Omental fat pad (tissue), 4 donors: ENCODE data around the gene NCOA7. TPM values are rescaled to one million over a fixed set of nuclear protein-coding genes. Genes with fewer than 3 reads are reported as not detected.

Source experiments
- ATAC-seq: fragments of 150-250 bp; one replicate; pipeline ENCODE4 v1.9.1; 2016; ENCODE audit warnings: mild to moderate bottlenecking, moderate library complexity; ENCODE audit not compliant: low FRiP score
- DNase-seq: peaks from one replicate; pipeline ENCODE4 v3.0.0-alpha.2; 2019; ENCODE audit warnings: low spot score
- total RNA-seq, 4 donors: library from RNA; depleted of rRNA; stranded (reverse); fragments of >200 nt; gene quantifications; one replicate each; pipeline ENCODE4 v1.1.0, GENCODE V29; 2016
- TF ChIP-seq, protein P1 (sequence below), 3 donors: fragments of 450-650 bp; IDR thresholded peaks; one replicate each; pipeline ENCODE4 v1.5.1; 2016 to 2017; ENCODE audit warnings: antibody characterized with exemption in 3 of 3, mild to moderate bottlenecking in 3 of 3, moderate library complexity in 2 of 3

The NCOA7 gene
- total RNA-seq, 4 donors from 2014 or later, result 35.3 to 137 (median 53.1) TPM

GRCh38 chr6:125952764-125953501 is 162.2 kb downstream of the NCOA7 start:
- TF ChIP-seq, protein P1, sequence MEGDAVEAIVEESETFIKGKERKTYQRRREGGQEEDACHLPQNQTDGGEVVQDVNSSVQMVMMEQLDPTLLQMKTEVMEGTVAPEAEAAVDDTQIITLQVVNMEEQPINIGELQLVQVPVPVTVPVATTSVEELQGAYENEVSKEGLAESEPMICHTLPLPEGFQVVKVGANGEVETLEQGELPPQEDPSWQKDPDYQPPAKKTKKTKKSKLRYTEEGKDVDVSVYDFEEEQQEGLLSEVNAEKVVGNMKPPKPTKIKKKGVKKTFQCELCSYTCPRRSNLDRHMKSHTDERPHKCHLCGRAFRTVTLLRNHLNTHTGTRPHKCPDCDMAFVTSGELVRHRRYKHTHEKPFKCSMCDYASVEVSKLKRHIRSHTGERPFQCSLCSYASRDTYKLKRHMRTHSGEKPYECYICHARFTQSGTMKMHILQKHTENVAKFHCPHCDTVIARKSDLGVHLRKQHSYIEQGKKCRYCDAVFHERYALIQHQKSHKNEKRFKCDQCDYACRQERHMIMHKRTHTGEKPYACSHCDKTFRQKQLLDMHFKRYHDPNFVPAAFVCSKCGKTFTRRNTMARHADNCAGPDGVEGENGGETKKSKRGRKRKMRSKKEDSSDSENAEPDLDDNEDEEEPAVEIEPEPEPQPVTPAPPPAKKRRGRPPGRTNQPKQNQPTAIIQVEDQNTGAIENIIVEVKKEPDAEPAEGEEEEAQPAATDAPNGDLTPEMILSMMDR (IDR thresholded peaks at IDR 0.05), result no peak
- no peak for ATAC-seq
- no peak for DNase-seq

- DNase-seq (no peak), ATAC-seq (no peak)
- TF ChIP-seq, protein P1 (IDR thresholded peaks at IDR 0.05), result no peak
These were observed 162.7 kb downstream of the NCOA7 start for GRCh38 chr6:125953502-125953875.

GRCh38 chr6:125954735-125955339 is 164.1 kb downstream of the NCOA7 start:
- TF ChIP-seq, protein P1 (IDR thresholded peaks at IDR 0.05), result no peak
- no peak for ATAC-seq
- DNase-seq, result no peak

DNA sequence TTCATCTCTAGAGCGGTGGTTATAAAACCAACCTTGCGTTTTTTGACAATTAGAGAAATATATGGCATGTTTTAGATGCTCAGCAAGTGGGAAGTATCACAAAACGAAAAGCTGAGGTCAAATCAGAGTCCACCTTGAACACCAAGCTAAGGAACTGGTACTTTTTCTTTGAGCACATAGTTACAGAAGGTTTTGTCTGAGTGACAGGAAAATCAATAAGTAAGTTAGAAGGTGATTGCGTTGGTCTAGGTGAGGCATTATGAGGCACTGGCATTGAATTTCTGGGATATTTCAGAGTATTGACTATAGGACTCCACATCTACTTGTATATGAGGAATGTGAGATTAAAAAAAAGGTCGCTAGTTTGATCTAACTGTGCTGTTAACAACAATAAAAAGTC is 165.2 kb downstream of the NCOA7 start:
- ATAC-seq (no peak), DNase-seq (no peak)
- TF ChIP-seq, protein P1 (IDR thresholded peaks at IDR 0.05), result no peak

DNA sequence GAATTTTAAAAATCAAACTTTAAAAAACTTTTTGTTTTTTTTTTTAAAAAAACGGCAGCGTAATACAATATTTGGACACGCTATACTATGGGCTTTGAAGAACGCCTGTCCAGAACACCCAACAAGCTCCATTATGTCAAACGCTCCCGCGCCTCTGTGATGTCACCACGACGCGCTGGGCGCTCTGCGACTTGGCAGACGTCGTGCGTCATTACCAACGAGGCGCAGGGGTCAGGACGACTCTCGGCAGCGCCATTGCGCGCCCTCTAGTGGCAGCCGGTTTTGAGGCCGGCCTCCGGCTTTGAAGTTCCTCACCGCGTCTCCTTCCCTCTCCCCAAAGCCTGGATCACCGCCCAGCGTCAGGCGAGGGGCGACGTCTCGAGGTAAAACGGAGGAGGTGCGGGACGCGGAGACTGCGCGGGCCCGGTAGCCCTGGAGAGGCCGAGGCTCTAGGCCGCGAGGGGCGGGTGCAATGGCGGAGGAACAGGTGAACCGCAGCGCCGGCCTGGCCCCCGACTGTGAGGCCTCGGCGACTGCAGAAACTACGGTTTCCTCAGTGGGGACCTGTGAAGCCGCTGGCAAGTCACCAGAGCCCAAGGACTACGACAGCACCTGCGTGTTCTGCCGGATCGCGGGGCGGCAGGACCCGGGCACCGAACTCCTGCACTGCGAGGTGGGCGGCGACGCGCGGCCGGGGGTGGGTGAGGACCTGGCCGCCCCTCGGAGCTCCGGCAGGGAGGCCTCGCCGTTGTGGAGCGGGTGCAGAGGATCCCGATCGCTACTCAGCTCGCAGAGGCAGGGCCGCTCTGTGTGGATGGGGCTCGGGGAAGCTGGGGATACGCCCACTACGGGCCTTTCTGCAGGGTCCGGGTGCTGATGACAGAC is 166.0 kb downstream of the NCOA7 start, which contains the start of gene HINT3:
Gene HINT3 (plus strand): TSS at position 265 of the 885 bp plus-strand sequence. CDS start 208 bp downstream, at position 473.
- TF ChIP-seq, protein P1 (IDR thresholded peaks at IDR 0.05), result peak in 2 of 3 donors; percentile 92 to 98

GRCh38 chr6:125957391-125957693 is 166.6 kb downstream of the NCOA7 start:
- TF ChIP-seq, protein P1 (IDR thresholded peaks at IDR 0.05), result no peak
- ATAC-seq, result no peak
- DNase-seq, result no peak

More for the DNA sequence above, 166.0 kb downstream of the NCOA7 start, which contains the start of gene HINT3:
- ATAC-seq, result peak; percentile 93
- peak; percentile 96 for DNase-seq
